ENCODE results near the gene NHSL1.

The NHSL1 gene

GRCh38 chr6:138418118-138418742, 81.1 kb downstream of the NHSL1 start:
- Histone ChIP-seq H3K4me3 (ENCODE audit: low read depth in 1 of 2, low read length in 2 of 2) (no peak overlapping the region), H3K36me3 (ENCODE audit: insufficient read depth, low read length) (no peaks in the 10 kb centered on the region), H3K9ac (ENCODE audit: low read depth, low read length) (no peak overlapping the region), H3K79me2 (ENCODE audit: insufficient read depth, low read length) (no peaks in the 10 kb centered on the region), H2AFZ (ENCODE audit: low read depth, low read length) (no peak overlapping the region), H4K20me1 (ENCODE audit: insufficient read depth, low read length) (no peaks in the 10 kb centered on the region), H3K4me1 (ENCODE audit: insufficient read depth, low read length) (no peaks in the 10 kb centered on the region), H3K4me2 (ENCODE audit: insufficient read depth, low read length) (no peak overlapping the region), H3K27me3 (ENCODE audit: insufficient read depth, low read length, poor library complexity) (no peaks in the 10 kb centered on the region), H3K27ac (ENCODE audit: low read length) (no peak overlapping the region), H3K9me3 (ENCODE audit: insufficient read depth, low read length, severe bottlenecking) (no peaks in the 10 kb centered on the region)
- DNase-seq (no peak), ATAC-seq (ENCODE audit: insufficient read depth, low read depth) (no peak)
- TF ChIP-seq CTCF (IDR thresholded peaks at IDR 0.05; ENCODE audit: borderline replicate concordance, extremely low read depth, low read length, poor library complexity, severe bottlenecking): no peak
- TF ChIP-seq EZH2 (IDR thresholded peaks at IDR 0.05; ENCODE audit: borderline replicate concordance, low read depth, low read length, severe bottlenecking): no peak

- no peak for ATAC-seq (ENCODE audit: insufficient read depth, low read depth)
- Histone ChIP-seq H3K27ac (ENCODE audit: low read length) (no peak overlapping the region), H3K36me3 (ENCODE audit: insufficient read depth, low read length) (no peaks in the 10 kb centered on the region), H3K4me2 (ENCODE audit: insufficient read depth, low read length) (no peak overlapping the region), H2AFZ (ENCODE audit: low read depth, low read length) (no peak overlapping the region), H3K4me1 (ENCODE audit: insufficient read depth, low read length) (no peaks in the 10 kb centered on the region), H3K9ac (ENCODE audit: low read depth, low read length) (no peak overlapping the region), H3K27me3 (ENCODE audit: insufficient read depth, low read length, poor library complexity) (no peaks in the 10 kb centered on the region), H3K4me3 (ENCODE audit: low read depth in 1 of 2, low read length in 2 of 2) (no peak overlapping the region), H4K20me1 (ENCODE audit: insufficient read depth, low read length) (no peaks in the 10 kb centered on the region), H3K79me2 (ENCODE audit: insufficient read depth, low read length) (no peaks in the 10 kb centered on the region), H3K9me3 (ENCODE audit: insufficient read depth, low read length, severe bottlenecking) (no peaks in the 10 kb centered on the region)
- no peak for DNase-seq
- TF ChIP-seq EZH2 (IDR thresholded peaks at IDR 0.05; ENCODE audit: borderline replicate concordance, low read depth, low read length, severe bottlenecking): no peak
- TF ChIP-seq CTCF (IDR thresholded peaks at IDR 0.05; ENCODE audit: borderline replicate concordance, extremely low read depth, low read length, poor library complexity, severe bottlenecking): no peak
Measured at GRCh38 chr6:138417493-138418117, 81.7 kb downstream of the NHSL1 start.

- Histone ChIP-seq H3K4me1 (ENCODE audit: insufficient read depth, low read length) (no peaks in the 10 kb centered on the region), H3K27me3 (ENCODE audit: insufficient read depth, low read length, poor library complexity) (no peaks in the 10 kb centered on the region), H3K4me2 (ENCODE audit: insufficient read depth, low read length) (no peak overlapping the region), H3K4me3 (ENCODE audit: low read depth in 1 of 2, low read length in 2 of 2) (no peak overlapping the region), H2AFZ (ENCODE audit: low read depth, low read length) (no peak overlapping the region), H3K79me2 (ENCODE audit: insufficient read depth, low read length) (no peaks in the 10 kb centered on the region), H3K27ac (ENCODE audit: low read length) (no peak overlapping the region), H3K9me3 (ENCODE audit: insufficient read depth, low read length, severe bottlenecking) (no peaks in the 10 kb centered on the region), H3K9ac (ENCODE audit: low read depth, low read length) (no peak overlapping the region), H4K20me1 (ENCODE audit: insufficient read depth, low read length) (no peaks in the 10 kb centered on the region), H3K36me3 (ENCODE audit: insufficient read depth, low read length) (no peaks in the 10 kb centered on the region)
- TF ChIP-seq EZH2 (IDR thresholded peaks at IDR 0.05; ENCODE audit: borderline replicate concordance, low read depth, low read length, severe bottlenecking): no peak
- TF ChIP-seq CTCF (IDR thresholded peaks at IDR 0.05; ENCODE audit: borderline replicate concordance, extremely low read depth, low read length, poor library complexity, severe bottlenecking): no peak
- no peak for DNase-seq
- ATAC-seq (ENCODE audit: insufficient read depth, low read depth): no peak
Measured at GRCh38 chr6:138416206-138416605, 83.1 kb downstream of the NHSL1 start.
